H1 (cell line): ENCODE measurements around the gene SBSN. TPM values are rescaled to one million over a fixed set of nuclear protein-coding genes. Genes with fewer than 3 reads are reported as not detected.

Source experiments
- CTCF ChIA-PET: fragments of 300-600 bp; sonication (Branson Sonifier 250); formaldehyde crosslinking; loops from one replicate; lab custom pipeline; 2021; ENCODE audit not compliant: partially characterized antibody; lab: Charles Lee
- POLR2A ChIA-PET: fragments of 300-600 bp; sonication (Branson Sonifier 250); formaldehyde crosslinking; loops from one replicate; lab custom pipeline; 2021; ENCODE audit warnings: inconsistent platforms; ENCODE audit not compliant: partially characterized antibody; lab: Charles Lee
- DNase-seq, 2 experiments: peaks; one replicate each; pipeline versions ENCODE4 v3.0.0 to v3.0.0-alpha.2; 2010 to 2022; ENCODE audit warnings: low spot score in 2 of 2, low read depth in 1 of 2, mixed read lengths in 1 of 2
- FAIRE-seq: peaks from 2 replicates; lab custom pipeline; 2011; peaks lifted over from hg19 to GRCh38; lab: Jason Lieb, UNC
- H2AFZ ChIP-seq: 2 replicates; pipeline ENCODE4 v1.8.1; 2012; ENCODE audit warnings: low read length, inconsistent platforms
- H2AK5ac ChIP-seq: 2 replicates; pipeline ENCODE4 v1.6.1; 2013; ENCODE audit warnings: low read depth, low read length
- H2BK120ac ChIP-seq: replicated peaks from 2 replicates; pipeline ENCODE3; 2013; ENCODE audit warnings: low read depth, low read length, inconsistent platforms
- H2BK12ac ChIP-seq: 2 replicates; pipeline ENCODE4 v1.6.1; 2013; ENCODE audit warnings: low read depth, low read length
- H2BK15ac ChIP-seq: 2 replicates; pipeline ENCODE4 v1.6.1; 2013; ENCODE audit warnings: low read length
- H2BK20ac ChIP-seq: 2 replicates; pipeline ENCODE4 v1.6.1; 2013; ENCODE audit warnings: low read length
- H2BK5ac ChIP-seq: 2 replicates; pipeline ENCODE4 v1.6.1; 2013; ENCODE audit warnings: low read depth, low read length
- H3K14ac ChIP-seq: 2 replicates; pipeline ENCODE4 v1.6.1; 2013; ENCODE audit warnings: inconsistent platforms; ENCODE audit not compliant: insufficient read length
- H3K18ac ChIP-seq: 2 replicates; pipeline ENCODE4 v1.6.1; 2013; ENCODE audit warnings: low read length; ENCODE audit errors: extremely low read depth
- H3K23ac ChIP-seq: 2 replicates; pipeline ENCODE4 v1.6.1; 2013; ENCODE audit warnings: inconsistent platforms; ENCODE audit not compliant: insufficient read length
- H3K23me2 ChIP-seq: 2 replicates; pipeline ENCODE4 v1.6.1; 2013; ENCODE audit warnings: low read depth, low read length
- H3K27ac ChIP-seq: 2 replicates; pipeline ENCODE4 v1.6.1; 2011; ENCODE audit warnings: low read depth, low read length, inconsistent platforms
- H3K27me3 ChIP-seq, 4 experiments: replicated peaks in 1 of 4; 1 replicate in 1 of 4; 2 replicates in 3 of 4; pipeline versions ENCODE4 v1.6.1 to v1.8.1; 2011 to 2013; ENCODE audit warnings: low read length in 3 of 4, mild to moderate bottlenecking in 3 of 4, inconsistent platforms in 2 of 4, mixed read lengths in 2 of 4, moderate library complexity in 1 of 4; ENCODE audit not compliant: control insufficient read depth in 3 of 4, insufficient read depth in 3 of 4; ENCODE audit errors: extremely low read depth in 1 of 4
- H3K36me3 ChIP-seq, 4 experiments: 2 replicates each; pipeline versions ENCODE4 v1.6.1 to v1.8.1; 2011 to 2013; ENCODE audit warnings: mild to moderate bottlenecking in 4 of 4, low read length in 3 of 4, moderate library complexity in 2 of 4, control low read depth in 1 of 4, inconsistent platforms in 1 of 4; ENCODE audit not compliant: insufficient read depth in 4 of 4, control insufficient read depth in 2 of 4
- H3K4ac ChIP-seq: replicated peaks from 2 replicates; pipeline ENCODE3; 2013; ENCODE audit warnings: low read length, low read depth, mixed read lengths, inconsistent platforms; ENCODE audit not compliant: insufficient read length
- H3K4me1 ChIP-seq, 4 experiments: replicated peaks in 1 of 4; 1 replicate in 1 of 4; 2 replicates in 3 of 4; pipeline versions ENCODE4 v1.6.1 to v1.8.1; 2011 to 2013; ENCODE audit warnings: low read length in 3 of 4, inconsistent platforms in 2 of 4, mixed read lengths in 1 of 4; ENCODE audit not compliant: insufficient read depth in 4 of 4, control insufficient read depth in 3 of 4
- H3K4me2 ChIP-seq, 2 experiments: 2 replicates each; pipeline versions ENCODE4 v1.6.1 to v1.8.1; 2011 to 2013; ENCODE audit warnings: low read depth in 2 of 2, low read length in 2 of 2, control low read depth in 1 of 2, inconsistent platforms in 1 of 2, mild to moderate bottlenecking in 1 of 2; ENCODE audit not compliant: insufficient read depth in 1 of 2
- H3K4me3 ChIP-seq, 4 experiments: fragments of 200-600, 300-600 bp in 1 of 4; sonication (generic), shearing (Covaris generic), sonication (Bioruptor Twin) in 1 of 4; 2 replicates each; pipeline versions ENCODE4 v1.5.1 to v1.8.1; 2011 to 2016; ENCODE audit warnings: low read length in 4 of 4, low read depth in 3 of 4, control low read depth in 2 of 4, inconsistent platforms in 2 of 4, mild to moderate bottlenecking in 2 of 4, mixed read lengths in 1 of 4, moderate library complexity in 1 of 4; ENCODE audit not compliant: insufficient read depth in 2 of 4; ENCODE audit errors: extremely low read depth in 1 of 4
- H3K56ac ChIP-seq: replicated peaks from 2 replicates; pipeline ENCODE3; 2013; ENCODE audit warnings: low read depth, mild to moderate bottlenecking, mixed read lengths, low read length, inconsistent platforms; ENCODE audit not compliant: insufficient read length
- H3K79me1 ChIP-seq: 2 replicates; pipeline ENCODE4 v1.6.1; 2013; ENCODE audit warnings: low read depth, low read length, control low read depth
- H3K79me2 ChIP-seq, 2 experiments: 2 replicates each; pipeline versions ENCODE4 v1.6.1 to v1.8.1; 2012 to 2013; ENCODE audit warnings: low read length in 2 of 2, mild to moderate bottlenecking in 2 of 2, inconsistent platforms in 1 of 2; ENCODE audit not compliant: insufficient read depth in 2 of 2, control insufficient read depth in 1 of 2
- H3K9ac ChIP-seq, 4 experiments: replicated peaks in 1 of 4; 1 replicate in 1 of 4; 2 replicates in 3 of 4; pipeline versions ENCODE4 v1.6.1 to v1.8.1; 2011 to 2013; ENCODE audit warnings: low read depth in 3 of 4, low read length in 3 of 4, control low read depth in 2 of 4, mild to moderate bottlenecking in 2 of 4, moderate library complexity in 2 of 4, inconsistent platforms in 1 of 4; ENCODE audit errors: extremely low read depth in 1 of 4
- H3K9me3 ChIP-seq, 2 experiments: 2 replicates each; pipeline versions ENCODE4 v1.6.1 to v1.8.1; 2012 to 2013; ENCODE audit warnings: mild to moderate bottlenecking in 2 of 2, moderate library complexity in 2 of 2, control low read depth in 1 of 2, inconsistent platforms in 1 of 2, low read depth in 1 of 2, low read length in 1 of 2, mixed read lengths in 1 of 2; ENCODE audit not compliant: insufficient read depth in 2 of 2
- H4K20me1 ChIP-seq, 2 experiments: replicated peaks in 1 of 2; 2 replicates each; pipeline versions ENCODE3 to v1.8.1; 2011 to 2013; ENCODE audit warnings: inconsistent platforms in 2 of 2, low read length in 2 of 2, mild to moderate bottlenecking in 1 of 2; ENCODE audit not compliant: insufficient read depth in 2 of 2, control insufficient read depth in 1 of 2
- H4K5ac ChIP-seq: 2 replicates; pipeline ENCODE4 v1.6.1; 2013; ENCODE audit warnings: low read length, low read depth, mixed read lengths, inconsistent platforms; ENCODE audit not compliant: insufficient read length
- H4K8ac ChIP-seq: 2 replicates; pipeline ENCODE4 v1.8.0; 2013; ENCODE audit warnings: mild to moderate bottlenecking, moderate library complexity, low read length, inconsistent platforms; ENCODE audit not compliant: insufficient read depth; ENCODE audit errors: extremely low read depth
- H4K91ac ChIP-seq: replicated peaks from 2 replicates; pipeline ENCODE3; 2013; ENCODE audit warnings: low read length, mixed read lengths, inconsistent platforms; ENCODE audit not compliant: insufficient read length
- BRCA1 ChIP-seq: IDR thresholded peaks from 2 replicates; pipeline ENCODE4 v1.6.1; 2012; ENCODE audit warnings: low read depth, low read length, improper control_type of control experiment
- POLR2A ChIP-seq, 2 experiments: IDR thresholded peaks; 1 replicate in 1 of 2; 2 replicates in 1 of 2; pipeline ENCODE4 v1.6.1; 2011; ENCODE audit warnings: low read depth in 2 of 2, low read length in 2 of 2, mild to moderate bottlenecking in 2 of 2; ENCODE audit errors: control extremely low read depth in 1 of 2
- POLR2AphosphoS5 ChIP-seq: IDR thresholded peaks from 2 replicates; pipeline ENCODE4 v1.6.1; 2011; ENCODE audit warnings: low read depth, low read length
- WGBS, 2 experiments: shearing (Covaris generic) in 1 of 2; methylation state at CpG; one replicate each; pipeline versions ENCODE4 v1.1.6 to v1.1.7; 2013 to 2015; ENCODE audit warnings: low lambda C conversion rate in 2 of 2, mixed read lengths in 2 of 2, inconsistent platforms in 1 of 2, low coverage in 1 of 2, missing lambda C conversion rate in 1 of 2; ENCODE audit not compliant: insufficient replicate concordance in 2 of 2, insufficient coverage in 1 of 2, insufficient read length in 1 of 2; ENCODE audit errors: extremely low coverage in 1 of 2, missing lambda C conversion rate in 1 of 2; 5-methylcytosine and 5-hydroxymethylcytosine counted together
- polyA plus RNA-seq, 7 experiments: library from polyadenylated mRNA; depleted of rRNA in 3 of 7; stranded (reverse) in 5 of 7; unstranded in 2 of 7; fragments of >200 nt in 5 of 7; fragments of 200-250 nt in 2 of 7; gene quantifications; 1 replicate in 5 of 7; 2 replicates in 1 of 7; 4 replicates in 1 of 7; pipeline versions ENCODE4 v1.2.1 to v1.2.3, GENCODE V29; 2011 to 2013; ENCODE audit warnings: missing spikeins in 2 of 7, mixed read lengths in 2 of 7
- total RNA-seq: library from RNA; stranded (reverse); fragmentation: NEBNext Ultra II Directional; extraction: Animal tissue kit (Norgen Biotek cat#: 25700); gene quantifications from 2 replicates; pipeline ENCODE4 v1.2.1, GENCODE V29; 2021

SBSN gene
- total and polyA plus RNA-seq, 2 of the 8 experiments (the other 6 are each of a cell fraction or from before 2014, with no cell fraction given): not detected

- CTCF ChIA-PET: interaction anchor here (0.9 to 2.3 kb wide), 8 partner anchors 10 to 201 kb away, joined by 3 to 10 read pairs (median 4); no protein-coding TSS in a partner anchor
- Histone ChIP-seq H3K9me3 (no peaks in the 10 kb centered on the region), H3K18ac (no peak overlapping the region), H2BK120ac (no peak overlapping the region), H3K79me2 (peaks cover 0 to 34% of the 10 kb centered on the region in 2 experiments; a peak in 2 of 4 replicates), H3K4ac (no peak overlapping the region), H3K23me2 (peaks cover 9% of the 10 kb centered on the region), H4K5ac (no peak overlapping the region), H3K4me1 (peaks cover 0 to 7% (median 7%) of the 10 kb centered on the region in 4 experiments; a peak in 6 of 7 replicates), H3K36me3 (peaks cover 14 to 43% (median 29%) of the 10 kb centered on the region in 4 experiments), H3K4me3 (peak overlapping the region in 1 of 4 experiments; percentile 89; a peak in 1 of 8 replicates), H2AK5ac (no peak overlapping the region), H2BK15ac (no peak overlapping the region), H2BK5ac (no peak overlapping the region), H4K8ac (no peak overlapping the region), H2BK20ac (no peak overlapping the region), H4K20me1 (peaks cover 0 to 5% of the 10 kb centered on the region in 2 experiments), H3K56ac (no peak overlapping the region), H4K91ac (no peak overlapping the region), H3K14ac (no peak overlapping the region), H3K79me1 (peaks cover 2% of the 10 kb centered on the region; the same call in 1 of the 2 replicates), H3K27ac (no peak overlapping the region), H3K4me2 (peak overlapping the region in 1 of 2 experiments; percentile 86; a peak in 1 of 4 replicates), H3K9ac (no peak overlapping the region), H2BK12ac (no peak overlapping the region), H3K27me3 (peaks cover 0 to 5% (median 2%) of the 10 kb centered on the region in 4 experiments; a peak in 2 of 7 replicates), H2AFZ (no peak overlapping the region), H3K23ac (no peak overlapping the region)
- DNase-seq: no peak
- FAIRE-seq: no peak
- peak; percentile 43; the same call in 1 of the 2 replicates for TF ChIP-seq POLR2AphosphoS5
- TF ChIP-seq POLR2A (IDR thresholded peaks at IDR 0.05; ENCODE audit: control extremely low read depth in 1 of 2, low read depth in 2 of 2, low read length in 2 of 2): peak in 1 of 2 experiments; percentile 34; a peak in 1 of 3 replicates
- no peak for TF ChIP-seq BRCA1
- 91% methylated on average over 11 of the region's 11 CpGs; no CpG with 5 or more reads in 1 of the 2 experiments for WGBS, 2 experiments
- POLR2A ChIA-PET: interaction anchor here (1.0 to 7.4 kb wide), 8 partner anchors 11 to 131 kb away, joined by 3 to 110 read pairs (median 22); partner anchors contain the start of genes KRTDAP and TMEM147
Observed at GRCh38 chr19:35507561-35507960, 20.6 kb downstream of the SBSN start.
